22Rv1 (cell line): Measurements from ENCODE around the gene ACSF2.

ENCODE experiments used
- CTCF ChIP-seq: fragments of 450-650 bp; IDR thresholded peaks from 2 replicates; pipeline ENCODE4 v1.5.1; 2017; ENCODE audit warnings: mild to moderate bottlenecking
- ZFX ChIP-seq: fragments of 450-650 bp; IDR thresholded peaks from 2 replicates; pipeline ENCODE4 v1.6.1; 2017; ENCODE audit warnings: antibody characterized with exemption, borderline replicate concordance

- TF ChIP-seq CTCF: no peak
- TF ChIP-seq ZFX: no peak
Measured at GRCh38 chr17:50424996-50425681, 879 bp upstream of the ACSF2 start.
